HCT116 (cell line): Measurements from ENCODE around the gene CNKSR3. TPM values are rescaled to one million over a fixed set of nuclear protein-coding genes. Genes with fewer than 3 reads are reported as not detected.

Source experiments
- ATAC-seq: fragments of 200-7000 bp; cut with Tn5 transposase; 2 replicates; pipeline ENCODE4 v1.9.1; 2020; ENCODE audit warnings: mild to moderate bottlenecking, moderate library complexity
- BruUV-seq: library from RNA; stranded (reverse); fragments of 400-500 nt; replicated peaks from 2 replicates; lab custom pipeline; 2021; lab: Mats Ljungman, UMichigan
- CTCF ChIA-PET: fragments of 300-600 bp; sonication (Branson Sonifier 250); formaldehyde crosslinking; loops from one replicate; lab custom pipeline; 2021; ENCODE audit warnings: antibody characterized with exemption; lab: Charles Lee
- POLR2A ChIA-PET: fragments of 300-600, 350-600 bp; sonication (Branson Sonifier 250); formaldehyde crosslinking; loops from one replicate; lab custom pipeline; 2021; ENCODE audit warnings: antibody characterized with exemption; lab: Charles Lee
- RAD21 ChIA-PET, 2 experiments: fragments of 300-600 bp; sonication (Branson Sonifier 250); formaldehyde crosslinking; loops; one replicate each; lab custom pipeline; 2023; ENCODE audit warnings: low total read pairs in 2 of 2; ENCODE audit not compliant: uncharacterized antibody in 2 of 2, unreplicated experiment in 2 of 2, low non-redundant PET in 1 of 2; lab: Charles Lee
- DNase-seq: peaks from one replicate; pipeline ENCODE4 v3.0.0-alpha.2; 2010; ENCODE audit warnings: low read depth, low spot score
- H2AFZ ChIP-seq: fragments of 200-600 bp; shearing (Covaris generic), sonication (generic); 2 replicates; pipeline ENCODE4 v1.6.1; 2017; ENCODE audit warnings: low read depth, mixed run types, mixed read lengths, antibody characterized with exemption, low read length; ENCODE audit not compliant: poor library complexity, severe bottlenecking
- H3K27ac ChIP-seq: 2 replicates; pipeline ENCODE4 v1.5.1; 2012; ENCODE audit warnings: low read depth, low read length
- H3K27me3 ChIP-seq: fragments of 200-600 bp; sonication (generic); 2 replicates; pipeline ENCODE4 v1.6.1; 2016; ENCODE audit warnings: mixed run types, low read length, mixed read lengths; ENCODE audit not compliant: insufficient read depth
- H3K36me3 ChIP-seq, 2 experiments: fragments of 200-500 bp in 1 of 2; fragments of 200-600 bp in 1 of 2; sonication (Bioruptor generic) in 1 of 2; sonication (generic) in 1 of 2; 2 replicates each; pipeline versions ENCODE4 v1.5.1 to v1.6.1; 2014 to 2016; ENCODE audit warnings: low read length in 2 of 2, inconsistent platforms in 1 of 2, mixed read lengths in 1 of 2, mixed run types in 1 of 2; ENCODE audit not compliant: insufficient read depth in 2 of 2, control insufficient read depth in 1 of 2
- H3K4me1 ChIP-seq, 2 experiments: fragments of 200-600 bp in 1 of 2; sonication (generic) in 1 of 2; 2 replicates each; pipeline versions ENCODE4 v1.5.1 to v1.6.1; 2012 to 2017; ENCODE audit warnings: low read length in 2 of 2, inconsistent platforms in 1 of 2, mild to moderate bottlenecking in 1 of 2, mixed read lengths in 1 of 2, mixed run types in 1 of 2, moderate library complexity in 1 of 2; ENCODE audit not compliant: insufficient read depth in 2 of 2, control insufficient read depth in 1 of 2
- H3K4me2 ChIP-seq: fragments of 200-600 bp; sonication (generic); 2 replicates; pipeline ENCODE4 v1.6.1; 2017; ENCODE audit warnings: mixed run types, low read length, mixed read lengths
- H3K4me3 ChIP-seq, 2 experiments: fragments of 200-600 bp in 1 of 2; sonication (generic) in 1 of 2; replicated peaks in 1 of 2; 2 replicates each; pipeline ENCODE4 v1.5.1; 2011 to 2016; ENCODE audit warnings: low read length in 2 of 2, control low read depth in 1 of 2, low read depth in 1 of 2, mild to moderate bottlenecking in 1 of 2, mixed read lengths in 1 of 2, mixed run types in 1 of 2
- H3K79me2 ChIP-seq: fragments of 200-600 bp; sonication (generic); 2 replicates; pipeline ENCODE4 v1.6.1; 2017; ENCODE audit warnings: mild to moderate bottlenecking, mixed run types, low read length, moderate library complexity, mixed read lengths; ENCODE audit not compliant: insufficient read depth
- H3K9ac ChIP-seq: fragments of 200-600 bp; sonication (generic); 2 replicates; pipeline ENCODE4 v1.6.1; 2016; ENCODE audit warnings: low read length, mixed read lengths
- H3K9me2 ChIP-seq: fragments of 200-600 bp; sonication (generic), shearing (Covaris generic); 2 replicates; pipeline ENCODE4 v1.6.1; 2017; ENCODE audit warnings: mixed run types, mild to moderate bottlenecking, moderate library complexity; ENCODE audit not compliant: insufficient read depth
- H3K9me3 ChIP-seq, 2 experiments: fragments of 200-500 bp in 1 of 2; fragments of 200-600 bp in 1 of 2; sonication (Bioruptor generic) in 1 of 2; sonication (generic) in 1 of 2; 2 replicates each; pipeline ENCODE4 v1.6.1; 2014 to 2017; ENCODE audit warnings: low read length in 2 of 2, mixed read lengths in 2 of 2, inconsistent platforms in 1 of 2, low read depth in 1 of 2, mild to moderate bottlenecking in 1 of 2, mixed run types in 1 of 2, moderate library complexity in 1 of 2; ENCODE audit not compliant: control insufficient read depth in 1 of 2, insufficient read depth in 1 of 2
- H4K20me1 ChIP-seq: fragments of 200-600 bp; sonication (generic), shearing (Covaris generic); 2 replicates; pipeline ENCODE4 v1.6.1; 2017; ENCODE audit warnings: mixed run types, mild to moderate bottlenecking, moderate library complexity; ENCODE audit not compliant: insufficient read depth
- EGR1 ChIP-seq: IDR thresholded peaks from 2 replicates; pipeline ENCODE4 v1.6.1; 2012; ENCODE audit warnings: low read depth
- ELF1 ChIP-seq: IDR thresholded peaks from 2 replicates; pipeline ENCODE4 v1.6.1; 2012; ENCODE audit warnings: low read depth, borderline replicate concordance
- EZH2 ChIP-seq: fragments of 200-600 bp; sonication (generic); IDR thresholded peaks from 2 replicates; pipeline ENCODE4 v1.6.1; 2017; ENCODE audit warnings: antibody characterized with exemption, mixed run types
- FOSL1 ChIP-seq: IDR thresholded peaks from 2 replicates; pipeline ENCODE4 v1.6.1; 2012; ENCODE audit warnings: low read depth
- JUND ChIP-seq: IDR thresholded peaks from 2 replicates; pipeline ENCODE4 v1.6.1; 2012
- POLR2A ChIP-seq: IDR thresholded peaks from 2 replicates; pipeline ENCODE4 v1.7.0; 2011; ENCODE audit warnings: borderline replicate concordance; ENCODE audit not compliant: insufficient read depth, insufficient read length; ENCODE audit errors: extremely low read depth
- SIN3A ChIP-seq: IDR thresholded peaks from 2 replicates; pipeline ENCODE4 v1.6.1; 2012; ENCODE audit warnings: low read depth
- SRF ChIP-seq: IDR thresholded peaks from 2 replicates; pipeline ENCODE4 v1.6.1; 2012; ENCODE audit warnings: low read depth
- TCF7L2 ChIP-seq: IDR thresholded peaks from 2 replicates; pipeline ENCODE4 v1.7.0; 2011; ENCODE audit warnings: borderline replicate concordance, inconsistent platforms; ENCODE audit not compliant: insufficient read depth, insufficient read length; ENCODE audit errors: extremely low read depth
- ZFX ChIP-seq: fragments of 450-650 bp; IDR thresholded peaks from 2 replicates; pipeline ENCODE4 v1.6.1; 2017
- ZNF274 ChIP-seq: fragments of 200-500 bp; sonication (Bioruptor generic); IDR thresholded peaks from 2 replicates; pipeline ENCODE4 v1.6.1; 2014; ENCODE audit warnings: mild to moderate bottlenecking, low read depth, low read length, inconsistent platforms
- intact Hi-C: fragments of 100-400 bp; cut with micrococcal nuclease; formaldehyde crosslinking; loops from 2 replicates; pipeline ENCODE4 v1.10.0; 2022
- total RNA-seq: library from RNA; stranded (reverse); gene quantifications from one replicate; pipeline ENCODE4 v1.2.1, GENCODE V29; 2021; ENCODE audit not compliant: unreplicated experiment
- TF ChIP-seq, protein P1 (sequence below): IDR thresholded peaks from 2 replicates; pipeline ENCODE4 v1.6.1; 2012
- TF ChIP-seq, protein P2 (sequence below), 3 experiments: fragments of 200-600 bp in 1 of 3; sonication (generic) in 1 of 3; IDR thresholded peaks in 2 of 3; conservative IDR thresholded peaks in 1 of 3; 2 replicates each; pipeline ENCODE4 v1.5.1; 2012 to 2017; ENCODE audit warnings: low read depth in 2 of 3, low read length in 2 of 3, antibody characterized with exemption in 1 of 3, borderline replicate concordance in 1 of 3, control low read depth in 1 of 3, mild to moderate bottlenecking in 1 of 3, mixed read lengths in 1 of 3, mixed run types in 1 of 3, moderate library complexity in 1 of 3; ENCODE audit not compliant: insufficient read depth in 1 of 3
- TF ChIP-seq, protein P3 (sequence below): IDR thresholded peaks from 2 replicates; pipeline ENCODE4 v1.6.1; 2011; ENCODE audit warnings: mild to moderate bottlenecking, low read length, moderate library complexity; ENCODE audit not compliant: insufficient replicate concordance; ENCODE audit errors: extremely low read depth

The CNKSR3 gene
- total RNA-seq, 1 experiment from 2014 or later, result 15.4 TPM

DNA sequence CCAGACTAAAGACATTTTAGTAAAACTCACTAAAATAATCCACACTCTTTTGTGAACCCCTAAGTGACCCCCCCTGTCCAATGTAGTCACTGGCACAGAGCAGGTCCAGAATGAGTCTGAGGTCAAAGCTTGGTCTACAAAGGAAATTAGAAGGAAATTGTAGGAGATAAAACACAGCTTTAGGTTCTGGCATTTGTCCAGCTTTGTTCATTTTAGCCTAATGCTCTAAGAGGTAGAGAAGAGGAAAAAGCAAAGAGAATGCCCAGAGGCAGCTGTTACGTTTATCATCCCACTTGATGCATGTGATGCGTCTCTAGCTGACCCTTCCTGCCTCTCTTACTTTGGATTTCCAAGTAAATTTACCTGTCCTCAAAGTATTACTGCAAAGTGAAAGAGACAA, 62.5 kb downstream of the CNKSR3 start:
- H2AFZ ChIP-seq, result no peak overlapping the region
- RAD21 ChIA-PET, result no interaction called here
- BruUV-seq, result no TSS peak
- no peak for TF ChIP-seq JUND
- TF ChIP-seq, protein P1, sequence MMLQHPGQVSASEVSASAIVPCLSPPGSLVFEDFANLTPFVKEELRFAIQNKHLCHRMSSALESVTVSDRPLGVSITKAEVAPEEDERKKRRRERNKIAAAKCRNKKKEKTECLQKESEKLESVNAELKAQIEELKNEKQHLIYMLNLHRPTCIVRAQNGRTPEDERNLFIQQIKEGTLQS, result no peak
- TF ChIP-seq POLR2A, result no peak
- no peak for TF ChIP-seq SRF
- TF ChIP-seq ZNF274, result no peak
- TF ChIP-seq SIN3A, result no peak
- TF ChIP-seq EZH2, result no peak
- TF ChIP-seq ZFX, result no peak
- no peak for TF ChIP-seq TCF7L2
- no peak for TF ChIP-seq FOSL1
- TF ChIP-seq, protein P2, sequence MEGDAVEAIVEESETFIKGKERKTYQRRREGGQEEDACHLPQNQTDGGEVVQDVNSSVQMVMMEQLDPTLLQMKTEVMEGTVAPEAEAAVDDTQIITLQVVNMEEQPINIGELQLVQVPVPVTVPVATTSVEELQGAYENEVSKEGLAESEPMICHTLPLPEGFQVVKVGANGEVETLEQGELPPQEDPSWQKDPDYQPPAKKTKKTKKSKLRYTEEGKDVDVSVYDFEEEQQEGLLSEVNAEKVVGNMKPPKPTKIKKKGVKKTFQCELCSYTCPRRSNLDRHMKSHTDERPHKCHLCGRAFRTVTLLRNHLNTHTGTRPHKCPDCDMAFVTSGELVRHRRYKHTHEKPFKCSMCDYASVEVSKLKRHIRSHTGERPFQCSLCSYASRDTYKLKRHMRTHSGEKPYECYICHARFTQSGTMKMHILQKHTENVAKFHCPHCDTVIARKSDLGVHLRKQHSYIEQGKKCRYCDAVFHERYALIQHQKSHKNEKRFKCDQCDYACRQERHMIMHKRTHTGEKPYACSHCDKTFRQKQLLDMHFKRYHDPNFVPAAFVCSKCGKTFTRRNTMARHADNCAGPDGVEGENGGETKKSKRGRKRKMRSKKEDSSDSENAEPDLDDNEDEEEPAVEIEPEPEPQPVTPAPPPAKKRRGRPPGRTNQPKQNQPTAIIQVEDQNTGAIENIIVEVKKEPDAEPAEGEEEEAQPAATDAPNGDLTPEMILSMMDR (IDR thresholded peaks at IDR 0.05 in 2 of 3, conservative IDR thresholded peaks at IDR 0.05 in 1 of 3; ENCODE audit: borderline replicate concordance in 1 of 3, insufficient read depth in 1 of 3, low read depth in 2 of 3, low read length in 2 of 3), result no peak
- TF ChIP-seq, protein P3, sequence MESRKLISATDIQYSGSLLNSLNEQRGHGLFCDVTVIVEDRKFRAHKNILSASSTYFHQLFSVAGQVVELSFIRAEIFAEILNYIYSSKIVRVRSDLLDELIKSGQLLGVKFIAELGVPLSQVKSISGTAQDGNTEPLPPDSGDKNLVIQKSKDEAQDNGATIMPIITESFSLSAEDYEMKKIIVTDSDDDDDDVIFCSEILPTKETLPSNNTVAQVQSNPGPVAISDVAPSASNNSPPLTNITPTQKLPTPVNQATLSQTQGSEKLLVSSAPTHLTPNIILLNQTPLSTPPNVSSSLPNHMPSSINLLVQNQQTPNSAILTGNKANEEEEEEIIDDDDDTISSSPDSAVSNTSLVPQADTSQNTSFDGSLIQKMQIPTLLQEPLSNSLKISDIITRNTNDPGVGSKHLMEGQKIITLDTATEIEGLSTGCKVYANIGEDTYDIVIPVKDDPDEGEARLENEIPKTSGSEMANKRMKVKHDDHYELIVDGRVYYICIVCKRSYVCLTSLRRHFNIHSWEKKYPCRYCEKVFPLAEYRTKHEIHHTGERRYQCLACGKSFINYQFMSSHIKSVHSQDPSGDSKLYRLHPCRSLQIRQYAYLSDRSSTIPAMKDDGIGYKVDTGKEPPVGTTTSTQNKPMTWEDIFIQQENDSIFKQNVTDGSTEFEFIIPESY, result no peak
- TF ChIP-seq ELF1, result no peak
- no peak for TF ChIP-seq EGR1
- TF ChIP-seq, all 23 proteins: peak for 0
- H3K4me3 ChIP-seq, result no peak overlapping the region
- ATAC-seq (no peak), DNase-seq (no peak)
- CTCF ChIA-PET, result no interaction called here
- H3K27me3 ChIP-seq, result no peaks in the 10 kb centered on the region
- no peaks in the 10 kb centered on the region for H3K9me3 ChIP-seq
- H3K4me1 ChIP-seq, result no peaks in the 10 kb centered on the region
- H3K79me2 ChIP-seq, result no peaks in the 10 kb centered on the region; the same call in 1 of the 2 replicates
- H3K9ac ChIP-seq, result no peak overlapping the region
- POLR2A ChIA-PET, result no interaction called here
- no peaks in the 10 kb centered on the region for H4K20me1 ChIP-seq
- H3K27ac ChIP-seq, result no peak overlapping the region
- H3K4me2 ChIP-seq, result no peak overlapping the region
- no peaks in the 10 kb centered on the region for H3K36me3 ChIP-seq
- intact Hi-C loops, result no loop called here
- no peaks in the 10 kb centered on the region for H3K9me2 ChIP-seq
